OCI-LY7 (cell line): ENCODE measurements around the gene TBC1D1.

Source experiments
- CTCF ChIP-seq: fragments of 200-600 bp; sonication (generic); conservative IDR thresholded peaks from 2 replicates; pipeline ENCODE4 v1.5.1; 2014; ENCODE audit warnings: mild to moderate bottlenecking, antibody characterized with exemption, low read length, moderate library complexity, mixed read lengths
- EZH2phosphoT487 ChIP-seq: fragments of 200-600 bp; sonication (generic); IDR thresholded peaks from 2 replicates; pipeline ENCODE4 v1.6.1; 2018; ENCODE audit warnings: low read depth, borderline replicate concordance, mild to moderate bottlenecking, mixed run types, antibody characterized with exemption, low read length, moderate library complexity, mixed read lengths

- TF ChIP-seq CTCF (no peak), EZH2phosphoT487 (no peak)
Measured at GRCh38 chr4:38008571-38009021, 117.7 kb downstream of the TBC1D1 start.
